CMK (cell line): ENCODE results near the gene HDLBP.

Experiments
- DNase-seq: peaks from one replicate; pipeline ENCODE4 v3.0.0-alpha.2; 2010; ENCODE audit warnings: low read depth

The HDLBP gene

DNA sequence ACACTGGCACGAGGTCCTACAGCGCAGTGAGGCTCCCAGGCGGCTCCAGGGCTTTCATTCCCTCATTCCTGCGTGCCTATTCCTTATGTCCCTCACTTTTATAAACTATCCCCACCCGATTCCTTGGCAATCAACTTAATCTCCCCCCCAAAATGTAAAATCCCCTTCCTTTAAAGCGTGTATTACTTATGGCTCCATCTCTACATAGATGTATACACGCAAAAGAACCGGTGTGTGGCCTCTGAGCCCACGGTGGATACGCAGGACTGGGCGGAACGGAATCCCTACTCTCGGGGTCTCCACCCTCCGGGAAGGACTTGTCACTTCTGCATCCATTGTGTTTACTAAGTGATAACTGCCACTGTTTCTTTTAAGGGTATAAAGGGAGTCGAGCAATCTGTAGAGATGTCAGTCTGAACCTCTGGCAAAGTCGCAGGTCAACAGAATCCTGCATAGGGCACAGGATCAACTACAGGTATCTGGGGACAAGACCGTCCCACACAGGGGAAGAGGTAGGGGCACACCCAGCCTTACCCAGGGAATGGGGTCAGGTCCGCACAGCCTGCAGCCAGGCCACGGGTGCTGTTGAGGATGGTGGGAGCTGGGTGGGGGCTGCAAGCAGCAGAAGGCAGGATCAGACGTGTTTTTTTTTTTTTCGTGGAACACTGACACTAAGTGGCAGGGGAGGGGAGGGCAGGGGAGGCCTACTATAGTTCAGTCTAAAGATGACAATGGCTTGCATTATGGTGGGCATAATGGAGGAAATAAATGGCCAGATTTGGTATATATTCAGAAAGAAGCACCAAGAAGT lies 42.1 kb downstream of the HDLBP start:
- DNase-seq, result no peak

- DNase-seq, result no peak
Measured at GRCh38 chr2:241272303-241273209, 42.9 kb downstream of the HDLBP start.

DNA sequence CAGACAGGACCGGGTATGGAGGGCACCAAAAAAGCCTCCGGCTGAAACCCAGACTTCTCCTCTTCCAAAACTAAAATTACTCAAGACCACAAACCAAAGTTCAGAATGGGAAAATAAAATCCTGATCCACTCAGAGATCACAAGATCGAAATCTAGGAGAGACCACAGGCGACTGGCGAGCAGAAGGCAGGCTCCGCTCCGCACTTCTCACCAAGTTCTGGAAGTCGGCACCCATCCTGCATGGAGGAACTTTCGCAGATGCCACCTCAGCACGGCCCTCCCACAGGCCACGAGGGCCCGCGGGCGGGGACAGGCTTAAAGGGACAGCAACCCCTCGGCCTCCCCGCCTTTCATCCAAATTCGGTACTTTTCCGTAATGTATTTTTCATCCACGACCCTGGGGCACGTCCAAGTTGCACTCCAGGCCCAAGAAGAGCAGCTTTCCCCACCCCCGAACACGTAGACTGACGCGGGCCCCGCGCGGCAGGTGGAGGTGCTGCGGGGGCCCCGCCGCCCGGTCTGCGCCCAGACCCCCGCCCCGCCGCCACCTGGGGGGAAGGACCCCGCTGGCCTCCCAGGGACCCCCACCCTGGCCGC lies 43.7 kb downstream of the HDLBP start:
- no peak for DNase-seq

DNA sequence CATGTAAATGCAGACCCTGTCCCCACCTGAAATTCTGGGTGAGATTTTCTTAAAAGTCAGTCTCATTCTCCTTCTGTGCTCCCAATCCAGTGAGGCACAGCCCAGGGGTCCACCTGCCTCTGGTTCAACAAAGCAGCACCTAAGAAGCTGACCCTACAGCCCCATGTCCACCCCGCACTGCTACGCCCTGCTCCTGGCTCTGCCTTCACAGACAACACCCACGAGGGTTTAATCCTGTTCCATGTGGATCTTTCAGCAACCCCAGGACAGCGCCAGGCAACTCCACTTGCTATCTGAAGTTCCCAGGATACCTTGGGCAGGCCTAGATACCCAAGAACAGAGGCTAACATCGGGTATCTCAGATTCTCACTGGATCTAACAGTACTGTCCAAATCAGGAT lies 44.9 kb downstream of the HDLBP start:
- DNase-seq, result no peak

DNA sequence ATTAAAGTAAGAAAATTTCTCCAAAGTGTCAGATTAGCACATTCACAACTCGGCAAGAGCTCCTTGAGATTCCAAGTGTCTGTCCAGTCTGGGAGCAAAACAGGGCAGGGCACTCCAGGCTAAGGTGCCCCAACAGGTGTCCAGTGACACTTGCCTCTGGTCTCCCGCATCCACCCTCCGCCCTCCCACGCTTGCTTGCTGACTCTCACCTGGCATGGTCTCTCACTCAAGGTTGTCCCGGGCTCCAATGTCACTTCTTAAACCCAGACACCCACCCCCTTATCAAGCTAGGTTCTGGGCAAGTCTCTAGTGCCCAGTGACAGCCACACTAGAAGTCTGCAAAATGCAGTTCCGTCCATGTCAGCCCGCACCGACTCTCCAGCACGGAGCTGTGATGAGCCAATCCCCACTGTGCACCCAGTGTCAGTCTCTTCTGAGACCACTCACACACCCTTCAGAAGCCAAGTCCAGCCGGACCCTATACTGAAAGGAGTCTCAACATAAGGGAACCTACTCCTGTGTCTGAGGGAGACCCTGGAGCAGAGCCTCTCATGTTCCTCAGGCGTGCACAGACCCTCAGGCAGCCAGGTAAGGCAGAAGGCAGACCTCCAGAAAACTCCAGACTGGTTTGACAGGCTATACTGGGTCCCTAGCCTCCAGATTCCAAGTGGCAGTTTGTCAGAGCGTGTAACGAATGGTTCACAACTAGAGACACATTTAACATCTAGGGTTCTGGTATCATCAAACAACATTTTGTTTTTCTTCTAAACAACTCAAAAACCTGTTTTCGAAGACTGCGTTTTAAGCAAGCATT lies 45.6 kb downstream of the HDLBP start:
- DNase-seq, result no peak

DNA sequence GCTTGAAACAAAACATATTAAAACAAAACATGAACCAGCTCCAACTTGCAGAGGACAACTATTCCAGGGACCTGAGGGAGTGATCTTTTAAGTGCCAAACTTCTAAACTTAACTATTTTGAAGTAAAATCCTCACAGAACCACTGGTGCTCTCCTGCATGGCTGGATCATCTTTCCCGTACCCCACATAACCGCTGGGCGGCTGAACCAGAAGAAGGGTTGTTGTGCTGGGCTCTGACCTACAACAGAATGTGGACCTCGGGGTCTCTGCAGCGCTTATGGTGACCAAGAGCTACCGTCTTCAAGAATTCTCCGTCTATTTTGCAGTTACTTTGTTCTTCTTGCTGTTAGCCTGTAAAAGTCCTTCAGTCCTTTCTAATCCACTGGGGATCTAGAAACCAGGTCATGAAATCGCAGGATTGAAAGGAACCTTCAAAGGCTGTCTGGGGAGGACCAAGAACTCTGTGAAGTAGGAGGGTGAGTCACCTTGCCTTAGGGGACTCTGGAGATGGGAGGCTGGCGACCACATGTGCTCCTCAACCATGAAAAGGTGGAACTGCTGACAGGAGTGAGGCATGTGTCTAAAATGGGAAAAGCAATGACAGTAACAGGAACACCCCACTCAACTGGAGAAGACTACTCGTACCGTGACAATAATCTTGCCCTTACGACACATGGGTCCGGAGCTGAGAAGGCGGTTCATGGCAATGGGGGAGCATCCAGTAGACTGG lies 46.6 kb downstream of the HDLBP start:
- no peak for DNase-seq

- DNase-seq, result no peak
Measured at GRCh38 chr2:241268306-241268705, 47.2 kb downstream of the HDLBP start.

DNA sequence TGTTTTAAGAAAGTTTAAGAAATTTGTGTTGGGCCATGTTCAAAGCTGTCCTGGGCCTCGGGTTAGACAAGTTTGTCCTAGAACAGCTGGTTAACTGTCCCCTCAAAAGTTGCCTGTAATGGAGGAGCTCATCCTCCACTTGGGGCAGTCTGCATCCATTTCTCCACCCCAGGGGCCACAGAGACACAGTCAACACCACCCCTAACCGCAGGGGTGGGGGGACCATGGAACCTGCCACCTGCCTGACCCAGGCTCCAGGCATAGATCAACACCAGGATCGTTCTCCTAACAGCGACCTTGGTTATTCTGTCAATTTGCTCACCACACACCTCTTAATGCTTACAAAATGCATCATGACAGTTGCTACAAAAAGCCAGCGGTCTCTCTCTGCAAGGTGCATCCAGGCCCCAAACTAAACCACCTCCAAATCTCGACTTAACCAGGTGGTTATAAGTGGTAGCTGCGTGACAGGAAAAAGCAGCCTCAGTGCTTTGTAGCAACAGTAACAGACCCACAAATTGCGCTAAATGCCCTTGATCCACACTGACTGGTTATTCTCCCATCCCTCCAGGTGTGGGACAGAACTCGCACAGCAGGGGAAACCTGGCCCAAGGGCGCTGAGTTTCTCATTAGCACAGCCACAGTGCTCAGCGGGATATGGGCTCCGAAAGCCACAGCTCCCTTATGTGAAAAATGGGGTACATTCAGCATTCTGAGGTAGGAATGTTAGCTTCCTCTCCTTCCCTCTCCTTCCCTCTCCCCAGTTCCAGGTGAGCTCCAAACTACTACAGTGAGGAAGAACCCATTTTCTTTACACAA lies 48.0 kb downstream of the HDLBP start:
- no peak for DNase-seq

DNA sequence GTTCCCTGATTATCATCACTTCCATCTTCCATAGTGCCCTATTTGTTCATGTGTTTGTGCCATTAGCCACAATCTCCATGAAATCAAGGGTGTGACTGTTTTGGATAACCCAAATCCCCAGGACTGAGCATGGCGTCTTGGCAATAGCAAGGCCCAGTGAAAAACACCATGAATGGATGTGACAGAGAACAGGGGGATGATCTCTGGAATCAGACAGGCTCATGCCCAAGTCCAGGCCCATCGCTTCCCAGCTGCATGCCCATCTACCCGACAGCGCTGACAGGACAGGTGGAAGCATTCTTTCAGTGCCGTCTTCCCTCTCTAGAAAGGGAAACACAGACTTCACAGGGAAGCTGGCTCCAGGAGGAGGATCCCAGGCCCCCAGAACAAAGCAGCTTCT lies 50.0 kb downstream of the HDLBP start:
- DNase-seq, result no peak

DNA sequence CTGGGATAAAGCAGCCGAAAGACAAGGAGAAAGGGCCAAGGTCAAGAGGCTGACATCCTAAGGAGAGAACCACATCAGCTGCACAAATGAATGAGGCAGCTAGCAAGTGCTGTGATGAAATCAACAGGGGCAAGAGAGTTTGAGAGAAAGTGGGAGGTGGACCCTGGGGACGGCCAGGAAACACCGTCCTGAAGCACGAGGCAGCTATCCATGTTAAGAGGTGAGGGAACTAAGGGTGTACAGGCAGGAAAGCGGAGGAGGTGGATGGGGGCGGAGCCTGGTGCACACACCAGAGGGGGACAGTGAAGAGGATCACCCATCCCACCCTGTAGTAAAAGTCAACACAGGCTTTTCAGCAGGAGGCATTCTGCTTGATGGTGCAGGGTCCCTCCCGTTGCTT lies 52.4 kb downstream of the HDLBP start:
- DNase-seq, result no peak

DNA sequence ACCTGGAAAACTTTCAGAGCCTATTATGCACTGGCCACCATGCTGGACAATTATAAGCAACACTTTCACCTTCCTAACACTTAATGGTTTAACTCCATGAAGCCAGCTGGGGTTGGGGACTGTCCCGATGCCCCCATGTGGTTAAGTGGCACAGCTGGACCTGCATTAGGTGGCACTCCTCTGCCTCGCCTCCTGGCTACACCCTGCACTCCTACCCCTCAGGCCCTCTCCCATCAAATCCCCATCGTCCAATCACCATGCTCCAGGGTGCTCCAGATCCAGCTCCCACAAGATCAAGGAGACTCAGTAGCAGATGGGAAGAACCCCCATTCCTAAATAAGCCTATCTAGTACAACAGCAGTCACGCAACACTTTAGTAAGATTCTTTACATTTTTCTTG lies 53.8 kb downstream of the HDLBP start:
- no peak for DNase-seq

- DNase-seq, result no peak
Measured at GRCh38 chr2:241260911-241261310, 54.6 kb downstream of the HDLBP start.

- DNase-seq, result no peak
Measured at GRCh38 chr2:241258505-241259280, 56.8 kb downstream of the HDLBP start.

GRCh38 chr2:241257419-241258032 lies 57.9 kb downstream of the HDLBP start:
- no peak for DNase-seq

DNA sequence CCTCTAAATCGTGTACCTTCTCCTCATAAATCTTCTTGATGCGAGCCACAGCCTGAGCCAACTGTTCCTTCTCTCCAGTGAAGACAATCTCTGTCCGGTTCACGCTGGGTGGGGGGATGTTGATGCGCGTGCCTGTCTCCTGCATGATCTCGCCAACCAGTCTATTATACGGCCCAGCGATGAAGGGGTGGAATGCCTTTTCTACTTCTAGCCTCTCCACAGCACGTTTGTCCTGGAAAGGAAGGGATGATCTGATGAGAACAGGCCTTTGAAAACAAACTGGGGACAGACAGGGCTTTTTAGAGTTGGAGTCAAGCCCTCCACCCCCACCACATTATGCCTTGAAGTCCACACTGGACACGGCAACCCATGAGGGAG lies 59.3 kb downstream of the HDLBP start:
- no peak for DNase-seq

DNA sequence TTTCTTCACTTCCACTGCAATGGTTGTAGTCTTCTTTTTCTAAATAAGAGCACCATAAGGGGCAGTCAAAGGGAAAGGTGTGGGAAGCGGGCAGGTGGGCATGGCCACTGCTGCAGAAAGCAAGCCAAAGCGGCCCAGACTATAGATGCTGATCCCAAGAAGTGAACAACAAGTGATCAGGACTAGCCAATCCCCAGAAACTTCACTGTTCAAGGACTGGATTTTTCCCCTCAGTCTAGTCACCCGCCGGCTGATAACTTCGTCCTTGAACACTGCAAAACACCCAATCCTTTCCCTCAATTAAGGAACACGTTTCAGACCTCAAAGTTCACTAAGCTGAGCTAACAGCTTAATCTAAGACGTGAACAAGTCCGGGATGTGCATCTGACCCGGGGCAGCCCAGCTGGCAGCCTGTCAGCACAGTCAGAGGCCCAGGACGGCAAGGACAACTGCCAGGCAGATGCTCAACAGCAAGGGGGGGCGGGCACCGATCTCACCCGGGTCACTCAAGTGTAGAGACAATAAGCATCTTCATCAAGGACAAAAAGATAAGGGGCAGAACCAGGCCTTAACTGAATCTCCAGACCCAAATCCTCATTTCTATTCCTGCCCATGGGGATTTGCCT lies 59.8 kb downstream of the HDLBP start:
- DNase-seq, result no peak

- DNase-seq, result no peak
Measured at GRCh38 chr2:241254904-241255351, 60.5 kb downstream of the HDLBP start.

DNA sequence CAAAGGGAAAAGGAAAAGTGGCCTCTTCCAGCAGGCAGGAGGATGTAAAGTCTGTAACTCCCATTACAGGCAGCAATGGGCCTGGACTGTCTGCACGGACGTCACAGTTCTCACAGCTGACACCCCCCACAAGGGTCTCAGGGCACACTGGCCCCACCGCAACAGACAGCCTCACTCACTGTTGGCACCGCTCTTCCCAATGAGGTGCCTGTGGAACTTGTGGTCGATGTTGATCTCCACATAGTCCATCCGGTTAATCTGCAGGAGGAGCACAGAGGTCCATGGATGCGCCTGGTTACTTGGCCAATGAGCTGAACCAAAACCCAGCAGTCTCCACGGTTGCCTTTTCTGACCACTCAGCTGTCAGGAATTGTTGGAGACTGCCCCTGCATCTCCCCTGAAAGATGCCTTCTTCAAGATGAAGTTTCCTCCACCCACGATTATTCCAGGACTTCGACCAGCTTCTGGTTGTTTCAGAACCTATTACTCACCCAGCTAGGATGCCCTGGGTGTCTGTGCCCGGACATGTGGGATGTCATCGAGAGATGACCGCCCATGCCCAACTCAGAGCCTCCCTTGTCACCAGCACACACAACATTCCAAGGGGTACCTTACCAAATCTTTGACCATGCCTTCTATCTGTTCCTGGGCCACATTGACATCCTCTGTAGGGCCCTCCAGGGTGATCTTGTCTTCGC lies 62.5 kb downstream of the HDLBP start:
- DNase-seq, result no peak
